Adrenal gland (tissue), 5 donors: ENCODE results near the gene THY1.

Experiments used
- POLR2A ChIP-seq, 2 donors: fragments of 450-650 bp; IDR thresholded peaks; one replicate each; pipeline ENCODE4 v1.6.1; 2017; ENCODE audit warnings: antibody characterized with exemption in 2 of 2, mild to moderate bottlenecking in 2 of 2, moderate library complexity in 1 of 2
- TF ChIP-seq, protein P1 (sequence below), 6 experiments: fragments of 450-650 bp in 4 of 6; fragments of 200-600 bp in 2 of 6; sonication (generic) in 1 of 6; IDR thresholded peaks; 1 replicate in 5 of 6; 2 replicates in 1 of 6; pipeline versions ENCODE4 v1.5.1 to v1.8.0; 2016 to 2021; ENCODE audit warnings: antibody characterized with exemption in 6 of 6, mild to moderate bottlenecking in 2 of 6, moderate library complexity in 1 of 6
- donor health status: DM: no; HTN: no; CAD: no.

DNA sequence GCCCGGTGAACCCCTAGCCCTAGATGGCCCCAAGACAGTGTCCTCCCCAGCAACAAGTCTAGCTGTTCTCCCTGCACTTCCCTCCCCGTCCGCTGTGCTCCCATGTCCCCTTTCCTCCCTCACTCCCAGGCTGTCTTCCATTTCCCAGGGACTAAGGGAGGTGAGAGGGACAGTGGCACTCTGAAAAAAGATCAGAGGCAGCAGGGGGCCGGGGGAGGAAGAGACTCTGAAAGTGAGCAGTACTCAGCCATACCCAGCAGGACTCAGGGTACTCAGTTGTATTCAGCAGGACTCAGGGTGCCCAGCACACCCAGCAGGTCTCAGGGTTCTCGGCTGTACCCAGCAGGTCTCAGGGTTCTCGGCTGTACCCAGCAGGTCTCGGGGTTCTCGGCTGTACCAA lies 48.4 kb upstream of the THY1 start:
- TF ChIP-seq POLR2A (IDR thresholded peaks at IDR 0.05), result no peak
- TF ChIP-seq, protein P1, sequence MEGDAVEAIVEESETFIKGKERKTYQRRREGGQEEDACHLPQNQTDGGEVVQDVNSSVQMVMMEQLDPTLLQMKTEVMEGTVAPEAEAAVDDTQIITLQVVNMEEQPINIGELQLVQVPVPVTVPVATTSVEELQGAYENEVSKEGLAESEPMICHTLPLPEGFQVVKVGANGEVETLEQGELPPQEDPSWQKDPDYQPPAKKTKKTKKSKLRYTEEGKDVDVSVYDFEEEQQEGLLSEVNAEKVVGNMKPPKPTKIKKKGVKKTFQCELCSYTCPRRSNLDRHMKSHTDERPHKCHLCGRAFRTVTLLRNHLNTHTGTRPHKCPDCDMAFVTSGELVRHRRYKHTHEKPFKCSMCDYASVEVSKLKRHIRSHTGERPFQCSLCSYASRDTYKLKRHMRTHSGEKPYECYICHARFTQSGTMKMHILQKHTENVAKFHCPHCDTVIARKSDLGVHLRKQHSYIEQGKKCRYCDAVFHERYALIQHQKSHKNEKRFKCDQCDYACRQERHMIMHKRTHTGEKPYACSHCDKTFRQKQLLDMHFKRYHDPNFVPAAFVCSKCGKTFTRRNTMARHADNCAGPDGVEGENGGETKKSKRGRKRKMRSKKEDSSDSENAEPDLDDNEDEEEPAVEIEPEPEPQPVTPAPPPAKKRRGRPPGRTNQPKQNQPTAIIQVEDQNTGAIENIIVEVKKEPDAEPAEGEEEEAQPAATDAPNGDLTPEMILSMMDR (IDR thresholded peaks at IDR 0.05), result no peak
